HEK293T (cell line): ENCODE measurements around the gene ADAMTS1.

ENCODE experiments used
- CTCF ChIA-PET: fragments of 350-600 bp; formaldehyde crosslinking; extraction: SDS; loops from one replicate; lab custom pipeline; 2021; ENCODE audit warnings: antibody characterized with exemption, inconsistent platforms; lab: Yijun Ruan, JAX
- POLR2A ChIA-PET: fragments of 350-600 bp; formaldehyde crosslinking; extraction: SDS; loops from one replicate; lab custom pipeline; 2020; ENCODE audit warnings: antibody characterized with exemption, inconsistent platforms; lab: Yijun Ruan, JAX
- DNase-seq: peaks from one replicate; pipeline ENCODE4 v3.0.0; 2012; ENCODE audit warnings: mixed read lengths; ENCODE audit errors: extremely low spot score
- BHLHE40 ChIP-seq: fragments of 450-650 bp; IDR thresholded peaks from 2 replicates; pipeline ENCODE4 v1.6.1; 2016; ENCODE audit warnings: mild to moderate bottlenecking, moderate library complexity, borderline replicate concordance
- CTBP1 ChIP-seq: fragments of 450-650 bp; IDR thresholded peaks from 2 replicates; pipeline ENCODE4 v1.6.1; 2016; ENCODE audit warnings: borderline replicate concordance
- ELF4 ChIP-seq: fragments of 450-650 bp; IDR thresholded peaks from 2 replicates; pipeline ENCODE4 v1.6.1; 2017; ENCODE audit warnings: antibody characterized with exemption
- FOXA1 ChIP-seq: fragments of 450-650 bp; IDR thresholded peaks from 2 replicates; pipeline ENCODE4 v1.6.1; 2016; ENCODE audit warnings: mild to moderate bottlenecking
- FOXK2 ChIP-seq: fragments of 450-650 bp; IDR thresholded peaks from 2 replicates; pipeline ENCODE4 v1.6.1; 2016; ENCODE audit warnings: mild to moderate bottlenecking
- FOXM1 ChIP-seq: fragments of 450-650 bp; IDR thresholded peaks from 2 replicates; pipeline ENCODE4 v1.6.1; 2017; ENCODE audit warnings: mild to moderate bottlenecking, borderline replicate concordance
- HDGF ChIP-seq: fragments of 450-650 bp; IDR thresholded peaks from 2 replicates; pipeline ENCODE4 v1.6.1; 2017; ENCODE audit warnings: antibody characterized with exemption, borderline replicate concordance
- L3MBTL2 ChIP-seq: fragments of 450-650 bp; conservative IDR thresholded peaks from 2 replicates; pipeline ENCODE4 v1.6.1; 2016; ENCODE audit warnings: mild to moderate bottlenecking
- LEF1 ChIP-seq: fragments of 450-650 bp; IDR thresholded peaks from 2 replicates; pipeline ENCODE4 v1.6.1; 2017; ENCODE audit warnings: mild to moderate bottlenecking, borderline replicate concordance
- NFRKB ChIP-seq: fragments of 450-650 bp; IDR thresholded peaks from 2 replicates; pipeline ENCODE4 v1.6.1; 2016; ENCODE audit warnings: mild to moderate bottlenecking, moderate library complexity
- PKNOX1 ChIP-seq: fragments of 450-650 bp; IDR thresholded peaks from 2 replicates; pipeline ENCODE4 v1.6.1; 2016
- SP1 ChIP-seq: fragments of 450-650 bp; IDR thresholded peaks from 2 replicates; pipeline ENCODE4 v1.6.1; 2017
- SUZ12 ChIP-seq: fragments of 450-650 bp; IDR thresholded peaks from 2 replicates; pipeline ENCODE4 v1.6.1; 2016; ENCODE audit warnings: mild to moderate bottlenecking
- TARDBP ChIP-seq: fragments of 450-650 bp; IDR thresholded peaks from 2 replicates; pipeline ENCODE4 v1.6.1; 2016

The ADAMTS1 gene

GRCh38 chr21:26846036-26846931 lies 1.1 kb upstream of the ADAMTS1 start:
- peak; percentile 49 for DNase-seq
- ChIA-PET POLR2A (interaction anchor here (0.6 to 2.5 kb wide), 9 partner anchors 9 to 121 kb away, joined by 3 to 10 read pairs (median 3); partner anchors contain the start of gene ADAMTS5), CTCF (interaction anchor here (0.6 to 1.5 kb wide), 4 partner anchors 9 to 854 kb away, joined by 3 to 7 read pairs (median 5); no protein-coding TSS in a partner anchor)
- TF ChIP-seq SP1: no peak
- peak; percentile 26; the same call in 1 of the 2 replicates for TF ChIP-seq ELF4
- TF ChIP-seq L3MBTL2: peak; percentile 43; the same call in 1 of the 2 replicates

- ChIA-PET CTCF (interaction anchor here (0.7 to 1.5 kb wide), 3 partner anchors 10 to 855 kb away, joined by 3 to 7 read pairs (median 3); no protein-coding TSS in a partner anchor), POLR2A (interaction anchor here (0.8 to 2.5 kb wide), 7 partner anchors 9 to 122 kb away, joined by 3 to 10 read pairs (median 3); partner anchors contain the start of gene ADAMTS5)
- DNase-seq: no peak
- TF ChIP-seq NFRKB (no peak), FOXK2 (no peak), FOXA1 (no peak), PKNOX1 (no peak), LEF1 (no peak), HDGF (no peak), TARDBP (no peak)
These were observed 488 bp upstream of the ADAMTS1 start for GRCh38 chr21:26845759-26846035.

- POLR2A ChIA-PET: interaction anchor here (0.7 to 2.5 kb wide), 24 partner anchors 10 to 488 kb away, joined by 3 to 18 read pairs (median 4); no protein-coding TSS in a partner anchor
- peak; percentile 48 for DNase-seq
- TF ChIP-seq CTBP1: no peak
- peak; percentile 95 for TF ChIP-seq L3MBTL2
- CTCF ChIA-PET: interaction anchor here (0.6 kb wide), 1 partner anchor 112 kb away, joined by 3 read pairs; no protein-coding TSS in a partner anchor
These were observed 747 bp downstream of the ADAMTS1 start for GRCh38 chr21:26844258-26845065.

GRCh38 chr21:26843933-26844257 lies 1.3 kb downstream of the ADAMTS1 start:
- CTCF ChIA-PET: no interaction called here
- POLR2A ChIA-PET: interaction anchor here (0.7 to 2.5 kb wide), 14 partner anchors 10 to 488 kb away, joined by 3 to 18 read pairs (median 6); no protein-coding TSS in a partner anchor
- no peak for DNase-seq
- no peak for TF ChIP-seq FOXK2
- no peak for TF ChIP-seq BHLHE40
- no peak for TF ChIP-seq FOXM1
- TF ChIP-seq HDGF: no peak
- TF ChIP-seq TARDBP: no peak
- no peak for TF ChIP-seq PKNOX1
- no peak for TF ChIP-seq SUZ12

GRCh38 chr21:26842974-26843932 lies 2.0 kb downstream of the ADAMTS1 start:
- peak; percentile 80 for DNase-seq
- TF ChIP-seq L3MBTL2 (peak; percentile 76), HDGF (no peak)
- POLR2A ChIA-PET: interaction anchor here (0.7 to 2.5 kb wide), 9 partner anchors 10 to 489 kb away, joined by 3 to 18 read pairs (median 8); no protein-coding TSS in a partner anchor
- CTCF ChIA-PET: no interaction called here

- POLR2A ChIA-PET: interaction anchor here (2.3 kb wide), 1 partner anchor 9 kb away, joined by 18 read pairs; no protein-coding TSS in a partner anchor
- CTCF ChIA-PET: no interaction called here
These were observed 2.9 kb downstream of the ADAMTS1 start for GRCh38 chr21:26842300-26842699.

GRCh38 chr21:26840912-26841311 lies 4.3 kb downstream of the ADAMTS1 start:
- no peak for TF ChIP-seq NFRKB
- CTCF ChIA-PET: no interaction called here
- no peak for DNase-seq
- POLR2A ChIA-PET: no interaction called here

More at GRCh38 chr21:26842300-26842699, 2.9 kb downstream of the ADAMTS1 start:
- no peak for DNase-seq
- TF ChIP-seq FOXA1 (no peak), TARDBP (no peak), CTBP1 (no peak), HDGF (no peak), NFRKB (no peak)
